Epithelial cell of prostate (primary cell): ENCODE results near the gene ITGA2B.
"Not testable (repeated sequence)": the region's sequence is repeated elsewhere in the genome, so short reads cannot be mapped to it uniquely, and the experiment has no call there.

Experiments
- DNase-seq: peaks from one replicate; pipeline ENCODE4 v3.0.0-alpha.2; 2011; ENCODE audit warnings: low read depth, low spot score
- H3K27ac ChIP-seq: fragments of 450-650 bp; 2 replicates; pipeline ENCODE4 v1.5.1; 2017; ENCODE audit warnings: mild to moderate bottlenecking

The ITGA2B gene

GRCh38 chr17:44335968-44336367 lies 53.5 kb downstream of the ITGA2B start:
- DNase-seq: no peak
- no peak overlapping the region for H3K27ac ChIP-seq

- no peak for DNase-seq
- no peak overlapping the region for H3K27ac ChIP-seq
Measured at GRCh38 chr17:44335564-44335963, 53.9 kb downstream of the ITGA2B start.

- no peak for DNase-seq
- H3K27ac ChIP-seq: no peak overlapping the region
Measured at GRCh38 chr17:44334727-44335126, 54.7 kb downstream of the ITGA2B start.

- H3K27ac ChIP-seq: no peak overlapping the region
- no peak for DNase-seq
Measured at GRCh38 chr17:44334315-44334714, 55.1 kb downstream of the ITGA2B start.

GRCh38 chr17:44333371-44333770 lies 56.1 kb downstream of the ITGA2B start:
- no peak for DNase-seq
- H3K27ac ChIP-seq: no peak overlapping the region

- DNase-seq: no peak
Measured at GRCh38 chr17:44331249-44331760, 58.1 kb downstream of the ITGA2B start.

GRCh38 chr17:44330263-44330662 lies 59.2 kb downstream of the ITGA2B start:
- not testable (repeated sequence) for H3K27ac ChIP-seq, DNase-seq

More at GRCh38 chr17:44331249-44331760, 58.1 kb downstream of the ITGA2B start:
- H3K27ac ChIP-seq: no peak overlapping the region

- not testable (repeated sequence) for DNase-seq, H3K27ac ChIP-seq
Measured at GRCh38 chr17:44329516-44329915, 59.9 kb downstream of the ITGA2B start.

GRCh38 chr17:44327715-44328449 lies 61.6 kb downstream of the ITGA2B start:
- no peak overlapping the region for H3K27ac ChIP-seq
- DNase-seq: no peak

- no peak overlapping the region for H3K27ac ChIP-seq
- peak; percentile 70 for DNase-seq
Measured at GRCh38 chr17:44326861-44327444, 62.5 kb downstream of the ITGA2B start.

- peak within 1 kb of the TSS; percentile 80 for H3K27ac ChIP-seq
- DNase-seq: peak; percentile 70
Measured at GRCh38 chr17:44324571-44325275, 64.7 kb downstream of the ITGA2B start, which contains the start of gene SLC25A39. Gene SLC25A39, minus strand, starts transcription at chr17:44324823. Its CDS starts 1,261 bp downstream, at chr17:44323562.

- no peak for DNase-seq
- H3K27ac ChIP-seq: peak overlapping the region; percentile 80
Measured at GRCh38 chr17:44324092-44324570, 65.3 kb downstream of the ITGA2B start.

- DNase-seq: no peak
- peak overlapping the region; percentile 80 for H3K27ac ChIP-seq
Measured at GRCh38 chr17:44323359-44324091, 65.9 kb downstream of the ITGA2B start.

GRCh38 chr17:44322236-44322895 lies 67.1 kb downstream of the ITGA2B start:
- H3K27ac ChIP-seq: no peak overlapping the region
- no peak for DNase-seq
